PFSK-1 (cell line): ENCODE results near the gene H19.

ENCODE experiments used
- FOXP2 ChIP-seq: optimal IDR thresholded peaks from 2 replicates; pipeline ENCODE3; 2011; ENCODE audit warnings: borderline replicate concordance, control low read depth, inconsistent platforms; ENCODE audit not compliant: insufficient read depth; ENCODE audit errors: extremely low read length, extremely low read depth
- POLR2AphosphoS5 ChIP-seq: IDR thresholded peaks from 2 replicates; pipeline ENCODE4 v1.6.1; 2012; ENCODE audit warnings: low read depth, mild to moderate bottlenecking, control low read depth, low read length, moderate library complexity
- REST ChIP-seq, 2 experiments: IDR thresholded peaks; 2 replicates each; pipeline versions ENCODE4 v1.6.1 to v1.8.0; 2011 to 2012; ENCODE audit warnings: low read depth in 2 of 2, low read length in 2 of 2, control low read depth in 1 of 2, inconsistent platforms in 1 of 2, mild to moderate bottlenecking in 1 of 2, moderate library complexity in 1 of 2; ENCODE audit not compliant: insufficient read depth in 1 of 2
- SIN3A ChIP-seq: IDR thresholded peaks from 2 replicates; pipeline ENCODE4 v1.6.1; 2012; ENCODE audit warnings: mild to moderate bottlenecking, low read length, moderate library complexity, borderline replicate concordance; ENCODE audit not compliant: insufficient read depth
- TAF1 ChIP-seq: IDR thresholded peaks from 2 replicates; pipeline ENCODE4 v1.6.1; 2012; ENCODE audit warnings: low read length, control low read depth, borderline replicate concordance; ENCODE audit not compliant: insufficient read depth

Gene H19

GRCh38 chr11:1988174-1988573 lies 9.5 kb downstream of the H19 start:
- TF ChIP-seq SIN3A, result no peak
- no peak for TF ChIP-seq TAF1
- TF ChIP-seq FOXP2, result no peak
- no peak for TF ChIP-seq REST (IDR thresholded peaks at IDR 0.05; ENCODE audit: insufficient read depth in 1 of 2, low read depth in 2 of 2, low read length in 2 of 2)
- TF ChIP-seq POLR2AphosphoS5, result no peak

- TF ChIP-seq TAF1 (no peak), SIN3A (no peak), FOXP2 (no peak), POLR2AphosphoS5 (no peak), REST (IDR thresholded peaks at IDR 0.05; ENCODE audit: insufficient read depth in 1 of 2, low read depth in 2 of 2, low read length in 2 of 2) (no peak)
Observed at GRCh38 chr11:1987024-1987423, 10.6 kb downstream of the H19 start.

- TF ChIP-seq FOXP2 (no peak), REST (IDR thresholded peaks at IDR 0.05; ENCODE audit: insufficient read depth in 1 of 2, low read depth in 2 of 2, low read length in 2 of 2) (no peak), SIN3A (no peak), POLR2AphosphoS5 (no peak), TAF1 (no peak)
Observed at GRCh38 chr11:1983601-1983961, 14.1 kb downstream of the H19 start.

- TF ChIP-seq TAF1 (no peak), FOXP2 (no peak)
Observed at GRCh38 chr11:1982873-1983600, 14.6 kb downstream of the H19 start.

GRCh38 chr11:1979607-1980006 lies 18.0 kb downstream of the H19 start:
- TF ChIP-seq TAF1 (no peak), POLR2AphosphoS5 (no peak)

- TF ChIP-seq FOXP2 (no peak), TAF1 (no peak), REST (IDR thresholded peaks at IDR 0.05; ENCODE audit: insufficient read depth in 1 of 2, low read depth in 2 of 2, low read length in 2 of 2) (no peak), POLR2AphosphoS5 (no peak), SIN3A (no peak)
Observed at GRCh38 chr11:1978720-1979473, 18.7 kb downstream of the H19 start.
